Trophoblast cell (in vitro differentiated cells and primary cell): ENCODE results near the gene RICTOR.
A peak's percentile ranks its signal among the peaks of the same experiment; 100 is the strongest.

ENCODE experiments used
- DNase-seq, 2 donors: peaks; one replicate each; pipeline ENCODE4 v3.0.0-alpha.2; 2016
- H2AFZ ChIP-seq: 2 replicates; pipeline ENCODE4 v1.6.1; 2013; ENCODE audit warnings: low read length, moderate library complexity, mild to moderate bottlenecking; ENCODE audit not compliant: insufficient read depth, poor library complexity
- H2AK5ac ChIP-seq: 2 replicates; pipeline ENCODE4 v1.6.1; 2013; ENCODE audit warnings: mild to moderate bottlenecking, low read length
- H2BK120ac ChIP-seq: 2 replicates; pipeline ENCODE4 v1.6.1; 2013; ENCODE audit warnings: low read length, mild to moderate bottlenecking, moderate library complexity; ENCODE audit not compliant: insufficient read depth, poor library complexity
- H2BK12ac ChIP-seq: 2 replicates; pipeline ENCODE4 v1.6.1; 2013; ENCODE audit warnings: mild to moderate bottlenecking, low read length, moderate library complexity
- H2BK5ac ChIP-seq: 2 replicates; pipeline ENCODE4 v1.6.1; 2013; ENCODE audit warnings: low read length, low read depth, moderate library complexity, mild to moderate bottlenecking; ENCODE audit not compliant: poor library complexity
- H3K14ac ChIP-seq: 2 replicates; pipeline ENCODE4 v1.6.1; 2013; ENCODE audit warnings: mild to moderate bottlenecking, low read length
- H3K18ac ChIP-seq: 2 replicates; pipeline ENCODE4 v1.6.1; 2013; ENCODE audit warnings: mild to moderate bottlenecking, low read length
- H3K23ac ChIP-seq: 2 replicates; pipeline ENCODE4 v1.6.1; 2013; ENCODE audit warnings: low read length
- H3K27ac ChIP-seq: 2 replicates; pipeline ENCODE4 v1.5.1; 2013; ENCODE audit warnings: low read depth, mild to moderate bottlenecking, inconsistent platforms, low read length, moderate library complexity
- H3K27me3 ChIP-seq: 2 replicates; pipeline ENCODE4 v1.6.1; 2013; ENCODE audit warnings: inconsistent platforms, mild to moderate bottlenecking, low read length, moderate library complexity; ENCODE audit not compliant: insufficient read depth
- H3K36me3 ChIP-seq, 2 experiments: 1 replicate in 1 of 2; 2 replicates in 1 of 2; pipeline ENCODE4 v1.6.1; 2013; ENCODE audit warnings: low read length in 2 of 2, mild to moderate bottlenecking in 2 of 2, moderate library complexity in 1 of 2; ENCODE audit not compliant: insufficient read depth in 2 of 2, control insufficient read depth in 1 of 2
- H3K4ac ChIP-seq: 2 replicates; pipeline ENCODE4 v1.6.1; 2013; ENCODE audit warnings: low read depth, mild to moderate bottlenecking, low read length, moderate library complexity
- H3K4me1 ChIP-seq, 2 experiments: 1 replicate in 1 of 2; 2 replicates in 1 of 2; pipeline ENCODE4 v1.6.1; 2013; ENCODE audit warnings: low read length in 2 of 2, mild to moderate bottlenecking in 2 of 2, moderate library complexity in 1 of 2; ENCODE audit not compliant: insufficient read depth in 2 of 2, control insufficient read depth in 1 of 2
- H3K4me2 ChIP-seq: 2 replicates; pipeline ENCODE4 v1.6.1; 2013; ENCODE audit warnings: inconsistent platforms, mild to moderate bottlenecking, low read length, moderate library complexity
- H3K4me3 ChIP-seq: 2 replicates; pipeline ENCODE4 v1.5.1; 2013; ENCODE audit warnings: mild to moderate bottlenecking, low read depth, low read length, inconsistent platforms
- H3K79me1 ChIP-seq: one replicate; pipeline ENCODE4 v1.6.1; 2013; ENCODE audit warnings: low read length
- H3K79me2 ChIP-seq: 2 replicates; pipeline ENCODE4 v1.6.1; 2013; ENCODE audit warnings: low read length, mild to moderate bottlenecking; ENCODE audit not compliant: control insufficient read depth, insufficient read depth, poor library complexity
- H3K9ac ChIP-seq: 2 replicates; pipeline ENCODE4 v1.6.1; 2013; ENCODE audit warnings: mild to moderate bottlenecking, low read length
- H3K9me3 ChIP-seq: 2 replicates; pipeline ENCODE4 v1.6.1; 2013; ENCODE audit warnings: low read depth, mild to moderate bottlenecking, control low read depth, inconsistent platforms, low read length; ENCODE audit not compliant: insufficient read depth
- H4K12ac ChIP-seq: 2 replicates; pipeline ENCODE4 v1.6.1; 2013; ENCODE audit warnings: low read depth, mild to moderate bottlenecking, low read length, moderate library complexity
- H4K8ac ChIP-seq: 2 replicates; pipeline ENCODE4 v1.6.1; 2013; ENCODE audit warnings: low read depth, mild to moderate bottlenecking, low read length, moderate library complexity
- H4K91ac ChIP-seq: one replicate; pipeline ENCODE4 v1.6.1; 2013; ENCODE audit warnings: low read depth, mild to moderate bottlenecking, low read length, moderate library complexity
- WGBS: extraction: QIAGEN DNeasy Blood & Tissue Kit; methylation state at CpG from one replicate; pipeline ENCODE4 v1.1.7; 2013; ENCODE audit warnings: missing lambda C conversion rate; ENCODE audit not compliant: insufficient read length, insufficient coverage; ENCODE audit errors: extremely low coverage; 5-methylcytosine and 5-hydroxymethylcytosine counted together

The RICTOR gene

DNA sequence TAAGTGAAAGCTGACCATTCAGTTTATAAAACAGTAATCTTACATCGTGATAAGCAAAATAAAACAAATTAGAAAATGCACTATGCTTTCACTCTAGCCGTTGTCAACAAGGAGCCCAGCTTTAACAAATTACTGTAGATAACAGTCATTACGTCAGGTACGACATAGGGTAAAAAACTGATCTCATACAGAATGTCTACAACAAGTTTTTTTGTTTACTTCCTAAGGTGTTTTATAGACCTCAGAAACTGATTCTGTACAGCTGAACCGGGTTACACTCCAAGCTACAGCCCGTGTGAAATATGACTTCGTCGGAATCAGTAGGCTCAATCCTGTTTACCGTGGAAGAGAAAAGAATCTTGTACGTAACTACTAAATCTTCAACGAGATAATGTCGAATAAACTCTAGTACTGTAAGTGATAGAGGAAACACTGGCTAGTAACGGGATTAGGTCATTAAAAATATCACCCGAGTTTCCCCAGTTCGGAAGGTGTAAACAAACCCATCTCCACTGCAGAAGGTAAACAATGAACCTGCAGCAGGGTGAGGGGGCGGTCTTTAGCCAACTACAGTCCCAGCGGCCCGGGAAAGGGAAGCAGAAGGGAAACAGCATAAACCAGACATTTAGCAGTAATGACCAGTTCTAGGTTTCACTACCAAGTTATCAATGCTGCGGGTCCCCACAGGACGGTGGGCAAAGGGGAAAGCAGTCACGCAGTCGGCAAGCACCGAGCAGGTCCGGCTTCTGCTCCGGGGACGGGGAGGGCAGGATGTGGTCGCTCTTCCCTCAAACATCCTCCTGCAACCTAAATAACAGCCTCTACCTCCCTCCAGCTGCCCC lies 1.1 kb downstream of the RICTOR start:
- Histone ChIP-seq H3K27me3 (no peaks in the 10 kb centered on the region), H3K9ac (peak overlapping the region; percentile 74), H3K4ac (peak overlapping the region; percentile 22), H3K79me2 (peaks cover 7% of the 10 kb centered on the region), H3K36me3 (no peaks in the 10 kb centered on the region), H4K12ac (no peak overlapping the region), H4K91ac (peak overlapping the region; percentile 44), H3K4me3 (peak overlapping the region; percentile 100), H3K14ac (peak overlapping the region; percentile 25), H2AK5ac (no peak overlapping the region), H2BK12ac (no peak overlapping the region), H3K9me3 (no peaks in the 10 kb centered on the region), H2BK120ac (no peak overlapping the region), H3K79me1 (peaks cover 12% of the 10 kb centered on the region), H2BK5ac (peak overlapping the region; percentile 5), H3K4me1 (no peaks in the 10 kb centered on the region), H3K4me2 (peak overlapping the region; percentile 98), H4K8ac (peak overlapping the region; percentile 13), H2AFZ (peak overlapping the region; percentile 9), H3K27ac (peak overlapping the region; percentile 97), H3K18ac (no peak overlapping the region), H3K23ac (no peak overlapping the region)
- DNase-seq: peak; percentile 52 to 66
- WGBS: no CpG with 5 or more reads among the region's 27 CpGs

DNA sequence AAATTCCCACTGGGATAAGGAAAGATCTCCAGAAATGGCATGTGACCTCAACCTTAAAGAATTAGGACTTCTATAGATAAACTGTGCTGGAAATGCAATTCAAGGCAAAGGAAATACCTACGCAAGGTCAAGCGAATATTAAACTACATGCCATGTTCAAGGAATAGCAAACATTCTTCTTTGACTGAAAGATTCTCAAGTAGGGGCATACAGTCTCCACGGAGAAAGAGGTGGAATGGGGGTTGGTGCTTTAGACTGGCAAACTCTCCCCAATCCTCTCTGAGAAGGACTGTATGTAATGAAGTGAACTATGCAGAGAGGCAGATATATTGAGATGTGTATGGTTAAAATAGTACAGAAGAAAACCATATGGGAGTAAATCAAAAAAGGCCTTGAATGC lies 6.1 kb downstream of the RICTOR start:
- H3K79me1 ChIP-seq: no peaks in the 10 kb centered on the region
- H4K8ac ChIP-seq: no peak overlapping the region
- H3K4ac ChIP-seq: no peak overlapping the region
- no peak overlapping the region for H3K27ac ChIP-seq
- no peaks in the 10 kb centered on the region for H3K4me1 ChIP-seq
- H3K18ac ChIP-seq: no peak overlapping the region
- no peak overlapping the region for H2AK5ac ChIP-seq
- no peak overlapping the region for H2BK120ac ChIP-seq
- peaks cover 2% of the 10 kb centered on the region for H3K9me3 ChIP-seq
- no peak overlapping the region for H3K4me2 ChIP-seq
- H2BK12ac ChIP-seq: no peak overlapping the region
- no peak overlapping the region for H3K9ac ChIP-seq
- no peak overlapping the region for H2AFZ ChIP-seq
- H4K91ac ChIP-seq: no peak overlapping the region
- H3K27me3 ChIP-seq: no peaks in the 10 kb centered on the region
- no peaks in the 10 kb centered on the region for H3K79me2 ChIP-seq
- WGBS: no CpG with 5 or more reads among the region's 3 CpGs
- no peak overlapping the region for H3K4me3 ChIP-seq
- no peak overlapping the region for H3K23ac ChIP-seq
- DNase-seq: peak in 1 of 2 donors; percentile 60
- H3K14ac ChIP-seq: no peak overlapping the region
- no peak overlapping the region for H2BK5ac ChIP-seq
- H3K36me3 ChIP-seq: peaks cover 7 to 14% of the 10 kb centered on the region in 2 experiments
- H4K12ac ChIP-seq: no peak overlapping the region

- Histone ChIP-seq H3K18ac (no peak overlapping the region), H3K36me3 (peaks cover 7 to 14% of the 10 kb centered on the region in 2 experiments), H3K9ac (no peak overlapping the region), H3K4me2 (no peak overlapping the region), H4K12ac (no peak overlapping the region), H3K4me3 (no peak overlapping the region), H2BK5ac (no peak overlapping the region), H3K79me2 (no peaks in the 10 kb centered on the region), H3K4me1 (no peaks in the 10 kb centered on the region), H2BK12ac (no peak overlapping the region), H3K27ac (no peak overlapping the region), H4K8ac (no peak overlapping the region), H3K9me3 (peaks cover 2% of the 10 kb centered on the region), H2AK5ac (no peak overlapping the region), H2AFZ (no peak overlapping the region), H4K91ac (no peak overlapping the region), H3K27me3 (no peaks in the 10 kb centered on the region), H3K79me1 (no peaks in the 10 kb centered on the region), H2BK120ac (no peak overlapping the region), H3K14ac (no peak overlapping the region), H3K4ac (no peak overlapping the region), H3K23ac (no peak overlapping the region)
- WGBS: no CpG with 5 or more reads among the region's 3 CpGs
- DNase-seq: no peak
These were observed 9.7 kb downstream of the RICTOR start for GRCh38 chr5:39064450-39064849.

DNA sequence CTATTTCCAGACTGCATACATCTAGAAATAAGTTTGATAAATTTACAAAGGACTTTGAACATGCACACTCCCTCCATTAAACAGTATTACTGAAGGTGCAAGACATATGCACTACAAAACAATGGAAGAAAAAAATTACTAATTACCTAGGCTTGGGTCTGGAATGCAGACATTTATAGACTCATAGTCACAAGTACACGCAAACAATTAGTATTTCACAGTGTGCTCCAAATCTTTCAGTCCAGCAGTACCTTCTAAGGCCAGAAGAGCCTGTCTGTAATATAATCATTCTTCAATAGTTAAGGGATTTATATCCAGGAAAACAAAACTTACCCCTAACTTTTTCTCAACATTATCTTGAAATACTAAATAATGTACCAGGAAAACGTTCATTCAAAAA lies 11.2 kb downstream of the RICTOR start:
- Histone ChIP-seq H4K8ac (no peak overlapping the region), H2BK120ac (no peak overlapping the region), H3K9ac (no peak overlapping the region), H3K14ac (no peak overlapping the region), H2BK12ac (no peak overlapping the region), H3K4ac (no peak overlapping the region), H2AK5ac (no peak overlapping the region), H3K79me1 (no peaks in the 10 kb centered on the region), H3K27me3 (no peaks in the 10 kb centered on the region), H4K12ac (no peak overlapping the region), H3K27ac (no peak overlapping the region), H3K36me3 (peaks cover 7 to 14% of the 10 kb centered on the region in 2 experiments), H3K4me1 (no peaks in the 10 kb centered on the region), H3K23ac (no peak overlapping the region), H2BK5ac (no peak overlapping the region), H2AFZ (no peak overlapping the region), H3K79me2 (no peaks in the 10 kb centered on the region), H3K18ac (no peak overlapping the region), H3K4me3 (no peak overlapping the region), H3K4me2 (no peak overlapping the region), H3K9me3 (peaks cover 2% of the 10 kb centered on the region), H4K91ac (no peak overlapping the region)
- peak in 1 of 2 donors; percentile 24 for DNase-seq
- no CpG with 5 or more reads among the region's 2 CpGs for WGBS
